Neural cell (in vitro differentiated cells): ENCODE data around the gene TRAPPC5. TPM values are rescaled to one million over a fixed set of nuclear protein-coding genes. Genes with fewer than 3 reads are reported as not detected.

Experiments used
- H2AFZ ChIP-seq: fragments of 200-600, 300-800 bp; sonication (generic), shearing (Covaris generic); 2 replicates; pipeline ENCODE4 v1.6.0; 2014; ENCODE audit warnings: low read depth, mild to moderate bottlenecking, antibody characterized with exemption, low read length, moderate library complexity
- H3F3A ChIP-seq: fragments of 200-600 bp; shearing (Covaris generic); 2 replicates; pipeline ENCODE4 v1.6.1; 2016; ENCODE audit warnings: mild to moderate bottlenecking, moderate library complexity, mixed read lengths, antibody characterized with exemption, low read length; ENCODE audit not compliant: insufficient read depth, poor library complexity, severe bottlenecking
- H3K27ac ChIP-seq: fragments of 200-600, 300-800 bp; sonication (generic), shearing (Covaris generic); 2 replicates; pipeline ENCODE4 v1.5.1; 2014; ENCODE audit warnings: mild to moderate bottlenecking, low read length, moderate library complexity
- H3K27me3 ChIP-seq: fragments of 300-800, 200-600 bp; sonication (generic), shearing (Covaris generic); 2 replicates; pipeline ENCODE4 v1.6.0; 2014; ENCODE audit warnings: mild to moderate bottlenecking, low read depth, low read length, moderate library complexity; ENCODE audit not compliant: insufficient read depth
- H3K36me3 ChIP-seq: fragments of 300-800, 200-600 bp; sonication (generic), shearing (Covaris generic); 2 replicates; pipeline ENCODE4 v1.5.1; 2014; ENCODE audit warnings: mild to moderate bottlenecking, antibody characterized with exemption, low read length, moderate library complexity; ENCODE audit not compliant: insufficient read depth
- H3K4me2 ChIP-seq: fragments of 300-800, 200-600 bp; sonication (generic), shearing (Covaris generic); 2 replicates; pipeline ENCODE4 v1.6.0; 2014; ENCODE audit warnings: mild to moderate bottlenecking, low read length
- H3K4me3 ChIP-seq: fragments of 300-800, 200-600 bp; sonication (generic), shearing (Covaris generic); 2 replicates; pipeline ENCODE4 v1.5.1; 2014; ENCODE audit warnings: mild to moderate bottlenecking, low read length, moderate library complexity
- H3K79me2 ChIP-seq: fragments of 200-600 bp; shearing (Covaris generic); replicated peaks from 2 replicates; pipeline ENCODE4 v1.6.0; 2014; ENCODE audit warnings: mild to moderate bottlenecking, low read length, moderate library complexity; ENCODE audit not compliant: insufficient read depth
- H3K9ac ChIP-seq: fragments of 300-800, 200-600 bp; sonication (generic), shearing (Covaris generic); 2 replicates; pipeline ENCODE4 v1.6.1; 2016; ENCODE audit warnings: mild to moderate bottlenecking, low read length, mixed read lengths
- H3K9me2 ChIP-seq: fragments of 200-600 bp; shearing (Covaris generic); 2 replicates; pipeline ENCODE4 v1.6.1; 2016; ENCODE audit warnings: mild to moderate bottlenecking, low read length, mixed read lengths; ENCODE audit not compliant: insufficient read depth
- H3K9me3 ChIP-seq: fragments of 200-600, 300-800 bp; sonication (generic), shearing (Covaris generic); 2 replicates; pipeline ENCODE4 v1.6.1; 2016; ENCODE audit warnings: mild to moderate bottlenecking, mixed run types, low read length, moderate library complexity, mixed read lengths
- H4K20me1 ChIP-seq: fragments of 200-600 bp; shearing (Covaris generic); 2 replicates; pipeline ENCODE4 v1.6.1; 2016; ENCODE audit warnings: mild to moderate bottlenecking, mixed run types; ENCODE audit not compliant: insufficient read depth
- EP300 ChIP-seq: fragments of 450-650 bp; conservative IDR thresholded peaks from 2 replicates; pipeline ENCODE4 v1.6.1; 2014; ENCODE audit warnings: antibody characterized with exemption, mild to moderate bottlenecking, moderate library complexity; ENCODE audit not compliant: poor library complexity, severe bottlenecking
- EZH2 ChIP-seq: fragments of 200-600, 300-800 bp; shearing (Covaris generic), sonication (generic); IDR thresholded peaks from 2 replicates; pipeline ENCODE4 v1.6.1; 2014; ENCODE audit warnings: antibody characterized with exemption, low read length, borderline replicate concordance, mild to moderate bottlenecking; ENCODE audit not compliant: insufficient read depth, poor library complexity, severe bottlenecking
- MXI1 ChIP-seq: fragments of 450-650 bp; conservative IDR thresholded peaks from 2 replicates; pipeline ENCODE4 v1.6.1; 2014; ENCODE audit warnings: antibody characterized with exemption, mild to moderate bottlenecking; ENCODE audit not compliant: poor library complexity, severe bottlenecking
- POLR2AphosphoS5 ChIP-seq: IDR thresholded peaks from 2 replicates; pipeline ENCODE4 v1.6.1; 2012
- RAD21 ChIP-seq: fragments of 450-650 bp; conservative IDR thresholded peaks from 2 replicates; pipeline ENCODE4 v1.6.1; 2014; ENCODE audit warnings: antibody characterized with exemption, mild to moderate bottlenecking, moderate library complexity
- SMC3 ChIP-seq: fragments of 450-650 bp; conservative IDR thresholded peaks from 2 replicates; pipeline ENCODE4 v1.6.1; 2014; ENCODE audit warnings: antibody characterized with exemption, mild to moderate bottlenecking, moderate library complexity; ENCODE audit not compliant: poor library complexity
- TAF1 ChIP-seq: IDR thresholded peaks from 2 replicates; pipeline ENCODE4 v1.6.1; 2012; ENCODE audit warnings: low read depth
- polyA plus RNA-seq: library from polyadenylated mRNA; depleted of rRNA; stranded (reverse); fragments of >200 nt; gene quantifications from 2 replicates; pipeline ENCODE4 v1.2.3, GENCODE V29; 2014
- TF ChIP-seq, protein P1 (sequence below): IDR thresholded peaks from 2 replicates; pipeline ENCODE4 v1.6.1; 2012; ENCODE audit warnings: borderline replicate concordance
- TF ChIP-seq, protein P2 (sequence below): fragments of 450-650 bp; IDR thresholded peaks from 2 replicates; pipeline ENCODE4 v1.5.1; 2014; ENCODE audit warnings: antibody characterized with exemption, mild to moderate bottlenecking, moderate library complexity; ENCODE audit not compliant: poor library complexity, severe bottlenecking

Gene TRAPPC5
- polyA plus RNA-seq, 1 donor from 2014 or later: 88.5 TPM

DNA sequence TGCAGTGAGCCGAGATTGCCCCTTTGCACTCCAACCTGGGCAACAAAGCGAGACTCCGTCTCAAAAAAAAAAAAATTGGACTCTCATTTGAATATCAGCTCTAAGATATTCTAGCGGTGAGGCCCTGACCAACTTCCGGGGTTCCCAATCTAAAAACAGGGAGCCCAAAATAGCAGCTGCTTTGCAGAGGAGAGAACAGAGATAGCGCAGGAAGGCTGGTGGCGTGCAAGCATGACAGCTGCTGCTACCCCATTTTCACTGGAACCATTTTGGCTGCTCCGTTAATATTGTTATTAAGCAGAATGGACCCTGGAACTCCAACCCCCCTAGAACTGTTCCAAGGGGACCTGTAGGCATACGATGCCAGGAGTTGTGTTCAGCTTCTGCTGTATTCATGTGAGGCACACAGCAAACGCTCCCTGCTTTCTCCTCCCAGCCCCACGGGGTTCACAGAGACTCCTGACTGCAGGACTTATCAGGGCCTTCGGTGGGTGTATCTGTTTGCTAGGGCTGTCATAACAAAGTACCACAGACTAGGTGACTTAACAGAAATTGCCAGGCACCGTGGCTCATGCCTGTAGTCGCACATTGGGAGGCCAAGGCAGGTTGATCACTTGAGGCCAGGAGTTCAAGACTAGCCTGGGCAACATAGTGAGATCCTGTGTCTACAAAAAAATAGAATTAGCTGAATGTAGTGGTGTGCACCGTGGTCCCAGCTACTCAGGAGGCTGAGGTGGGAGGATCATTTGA, 32.2 kb upstream of the TRAPPC5 start:
- H3K4me2 ChIP-seq: no peak overlapping the region
- no peak overlapping the region for H3K9ac ChIP-seq
- H2AFZ ChIP-seq: no peak overlapping the region
- H4K20me1 ChIP-seq: no peaks in the 10 kb centered on the region
- H3K27me3 ChIP-seq: peaks cover 3% of the 10 kb centered on the region
- H3K9me3 ChIP-seq: no peaks in the 10 kb centered on the region
- TF ChIP-seq, protein P1, sequence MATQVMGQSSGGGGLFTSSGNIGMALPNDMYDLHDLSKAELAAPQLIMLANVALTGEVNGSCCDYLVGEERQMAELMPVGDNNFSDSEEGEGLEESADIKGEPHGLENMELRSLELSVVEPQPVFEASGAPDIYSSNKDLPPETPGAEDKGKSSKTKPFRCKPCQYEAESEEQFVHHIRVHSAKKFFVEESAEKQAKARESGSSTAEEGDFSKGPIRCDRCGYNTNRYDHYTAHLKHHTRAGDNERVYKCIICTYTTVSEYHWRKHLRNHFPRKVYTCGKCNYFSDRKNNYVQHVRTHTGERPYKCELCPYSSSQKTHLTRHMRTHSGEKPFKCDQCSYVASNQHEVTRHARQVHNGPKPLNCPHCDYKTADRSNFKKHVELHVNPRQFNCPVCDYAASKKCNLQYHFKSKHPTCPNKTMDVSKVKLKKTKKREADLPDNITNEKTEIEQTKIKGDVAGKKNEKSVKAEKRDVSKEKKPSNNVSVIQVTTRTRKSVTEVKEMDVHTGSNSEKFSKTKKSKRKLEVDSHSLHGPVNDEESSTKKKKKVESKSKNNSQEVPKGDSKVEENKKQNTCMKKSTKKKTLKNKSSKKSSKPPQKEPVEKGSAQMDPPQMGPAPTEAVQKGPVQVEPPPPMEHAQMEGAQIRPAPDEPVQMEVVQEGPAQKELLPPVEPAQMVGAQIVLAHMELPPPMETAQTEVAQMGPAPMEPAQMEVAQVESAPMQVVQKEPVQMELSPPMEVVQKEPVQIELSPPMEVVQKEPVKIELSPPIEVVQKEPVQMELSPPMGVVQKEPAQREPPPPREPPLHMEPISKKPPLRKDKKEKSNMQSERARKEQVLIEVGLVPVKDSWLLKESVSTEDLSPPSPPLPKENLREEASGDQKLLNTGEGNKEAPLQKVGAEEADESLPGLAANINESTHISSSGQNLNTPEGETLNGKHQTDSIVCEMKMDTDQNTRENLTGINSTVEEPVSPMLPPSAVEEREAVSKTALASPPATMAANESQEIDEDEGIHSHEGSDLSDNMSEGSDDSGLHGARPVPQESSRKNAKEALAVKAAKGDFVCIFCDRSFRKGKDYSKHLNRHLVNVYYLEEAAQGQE: no peak
- no peak for TF ChIP-seq EP300
- TF ChIP-seq EZH2: no peak
- TF ChIP-seq POLR2AphosphoS5: no peak
- TF ChIP-seq SMC3: no peak
- TF ChIP-seq, protein P2, sequence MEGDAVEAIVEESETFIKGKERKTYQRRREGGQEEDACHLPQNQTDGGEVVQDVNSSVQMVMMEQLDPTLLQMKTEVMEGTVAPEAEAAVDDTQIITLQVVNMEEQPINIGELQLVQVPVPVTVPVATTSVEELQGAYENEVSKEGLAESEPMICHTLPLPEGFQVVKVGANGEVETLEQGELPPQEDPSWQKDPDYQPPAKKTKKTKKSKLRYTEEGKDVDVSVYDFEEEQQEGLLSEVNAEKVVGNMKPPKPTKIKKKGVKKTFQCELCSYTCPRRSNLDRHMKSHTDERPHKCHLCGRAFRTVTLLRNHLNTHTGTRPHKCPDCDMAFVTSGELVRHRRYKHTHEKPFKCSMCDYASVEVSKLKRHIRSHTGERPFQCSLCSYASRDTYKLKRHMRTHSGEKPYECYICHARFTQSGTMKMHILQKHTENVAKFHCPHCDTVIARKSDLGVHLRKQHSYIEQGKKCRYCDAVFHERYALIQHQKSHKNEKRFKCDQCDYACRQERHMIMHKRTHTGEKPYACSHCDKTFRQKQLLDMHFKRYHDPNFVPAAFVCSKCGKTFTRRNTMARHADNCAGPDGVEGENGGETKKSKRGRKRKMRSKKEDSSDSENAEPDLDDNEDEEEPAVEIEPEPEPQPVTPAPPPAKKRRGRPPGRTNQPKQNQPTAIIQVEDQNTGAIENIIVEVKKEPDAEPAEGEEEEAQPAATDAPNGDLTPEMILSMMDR: no peak
- TF ChIP-seq TAF1: no peak
- no peak for TF ChIP-seq MXI1
- no peak for TF ChIP-seq RAD21
- no peaks in the 10 kb centered on the region for H3F3A ChIP-seq
- no peaks in the 10 kb centered on the region for H3K9me2 ChIP-seq
- H3K4me3 ChIP-seq: no peak overlapping the region
- H3K36me3 ChIP-seq: no peaks in the 10 kb centered on the region
- no peak overlapping the region for H3K27ac ChIP-seq
- H3K79me2 ChIP-seq: no peaks in the 10 kb centered on the region

DNA sequence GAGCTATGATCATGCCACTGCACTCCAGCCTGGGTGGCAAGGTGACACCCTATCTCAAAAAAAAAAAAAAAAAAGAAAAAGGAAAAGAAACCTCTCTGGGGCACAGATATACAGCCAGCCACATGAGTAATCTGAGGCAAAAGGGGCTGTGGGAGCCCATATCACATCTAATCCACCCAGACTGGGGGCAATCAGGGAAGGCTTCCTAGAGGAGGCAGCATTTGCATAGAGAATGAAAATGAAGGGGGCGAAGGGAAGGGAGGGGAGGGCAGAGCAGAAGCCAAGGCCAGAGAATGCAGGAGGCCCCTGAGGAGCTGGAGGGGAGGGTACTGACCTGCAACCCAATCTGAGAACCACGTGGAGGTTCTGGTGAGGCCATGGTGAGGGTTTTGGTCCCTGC, 30.5 kb upstream of the TRAPPC5 start:
- no peaks in the 10 kb centered on the region for H3F3A ChIP-seq
- H3K27ac ChIP-seq: no peak overlapping the region
- no peaks in the 10 kb centered on the region for H4K20me1 ChIP-seq
- TF ChIP-seq RAD21: no peak
- TF ChIP-seq, protein P2: no peak
- TF ChIP-seq MXI1: no peak
- no peak for TF ChIP-seq EP300
- TF ChIP-seq POLR2AphosphoS5: no peak
- TF ChIP-seq SMC3: no peak
- TF ChIP-seq, protein P1: no peak
- no peak for TF ChIP-seq TAF1
- TF ChIP-seq EZH2: no peak
- peaks cover 3% of the 10 kb centered on the region for H3K27me3 ChIP-seq
- H3K4me2 ChIP-seq: no peak overlapping the region
- no peaks in the 10 kb centered on the region for H3K9me2 ChIP-seq
- H3K9ac ChIP-seq: no peak overlapping the region
- H3K36me3 ChIP-seq: no peaks in the 10 kb centered on the region
- H2AFZ ChIP-seq: no peak overlapping the region
- H3K79me2 ChIP-seq: no peaks in the 10 kb centered on the region
- no peaks in the 10 kb centered on the region for H3K9me3 ChIP-seq
- no peak overlapping the region for H3K4me3 ChIP-seq
